HUDEP-2 (cell line): ENCODE data around the gene PTPN14.
"Not testable (repeated sequence)": the region's sequence is repeated elsewhere in the genome, so short reads cannot be mapped to it uniquely, and the experiment has no call there.

ENCODE experiments used
- DNase-seq, 76 experiments: peaks; one replicate each; lab custom pipeline; 2025; ENCODE audit not compliant: unreplicated experiment in 76 of 76; lab: John Stamatoyannopoulos, UW

The PTPN14 gene

DNA sequence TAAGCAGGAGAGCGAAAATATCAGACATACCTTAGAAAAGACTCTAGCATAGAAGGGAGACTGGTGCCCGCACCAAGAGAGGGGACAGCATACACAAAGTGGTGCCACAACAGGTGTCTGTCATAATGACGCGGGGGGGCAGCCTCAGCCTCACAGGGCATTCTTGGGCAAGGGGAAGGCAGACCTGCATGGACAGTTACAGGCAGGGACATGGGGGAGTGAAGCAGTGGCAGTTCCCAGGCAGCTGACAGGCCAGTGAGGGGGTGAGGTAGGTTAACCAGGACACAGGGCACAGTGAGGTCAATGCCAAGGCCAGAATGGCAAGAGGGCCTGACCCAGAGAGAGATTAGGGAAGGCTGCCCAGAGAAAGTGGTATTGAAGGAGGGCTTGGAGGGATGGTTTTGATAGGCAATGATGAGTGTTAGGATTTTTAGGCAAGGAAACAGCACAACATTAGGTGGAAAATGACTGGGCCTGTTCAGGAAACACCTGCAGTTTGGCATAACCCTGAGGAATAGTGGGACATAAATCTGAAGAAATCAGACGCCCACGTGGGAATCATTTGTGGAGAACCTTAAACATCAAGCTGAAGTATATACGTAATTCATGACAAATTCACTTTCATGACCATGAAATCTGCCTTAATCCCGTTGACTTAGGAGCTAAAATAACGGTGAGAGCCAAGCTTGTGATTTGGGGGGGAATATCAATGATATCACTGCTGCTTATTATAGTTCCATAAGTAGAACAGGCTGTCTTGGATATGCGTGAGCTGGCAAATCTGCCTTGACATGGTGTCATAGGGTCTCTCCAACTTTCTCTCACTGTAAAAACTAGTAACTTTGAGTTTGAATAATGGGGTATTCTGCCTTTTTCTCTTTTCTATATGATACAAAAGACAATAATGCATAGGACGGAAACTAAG, 8.9 kb downstream of the PTPN14 start:
- DNase-seq, result no peak

DNA sequence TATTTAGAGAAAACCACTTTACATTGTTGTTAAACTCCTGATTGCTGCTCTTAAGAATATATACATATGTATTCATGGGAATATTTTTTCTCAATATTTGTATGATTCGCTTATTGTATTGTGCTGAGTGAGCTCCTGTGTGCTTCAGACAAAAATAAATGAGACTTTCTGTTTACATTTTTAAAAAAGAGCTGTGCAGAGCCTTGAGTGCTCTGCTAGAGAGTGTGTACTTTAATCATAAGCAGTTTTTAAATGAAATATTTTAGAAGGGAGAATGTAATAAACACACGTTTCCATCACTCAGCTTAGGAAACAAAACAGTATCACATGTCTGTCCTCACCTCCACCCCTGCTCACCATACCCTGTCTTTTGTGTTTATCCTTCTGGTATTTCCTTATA, 9.7 kb downstream of the PTPN14 start:
- DNase-seq, result no peak

DNA sequence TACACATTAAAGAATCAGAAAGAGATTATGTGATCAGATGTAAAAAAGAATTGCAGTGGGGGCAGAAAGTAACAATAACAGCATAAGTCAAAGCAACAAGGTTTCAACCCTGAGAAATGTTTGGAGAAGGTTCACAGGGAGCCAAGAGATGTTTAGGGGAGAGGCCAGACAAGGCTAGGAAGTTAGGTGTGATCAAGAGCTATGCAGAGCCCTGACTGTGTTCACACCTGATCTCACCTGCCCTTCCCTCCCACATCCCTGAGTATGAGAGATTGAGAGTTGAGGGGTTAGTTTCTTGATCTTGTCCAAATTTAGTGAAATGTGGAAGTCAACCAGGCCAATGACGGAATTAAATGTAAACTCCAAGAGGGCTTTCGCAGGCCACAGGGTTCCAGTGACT, 10.2 kb downstream of the PTPN14 start:
- DNase-seq, result no peak

DNA sequence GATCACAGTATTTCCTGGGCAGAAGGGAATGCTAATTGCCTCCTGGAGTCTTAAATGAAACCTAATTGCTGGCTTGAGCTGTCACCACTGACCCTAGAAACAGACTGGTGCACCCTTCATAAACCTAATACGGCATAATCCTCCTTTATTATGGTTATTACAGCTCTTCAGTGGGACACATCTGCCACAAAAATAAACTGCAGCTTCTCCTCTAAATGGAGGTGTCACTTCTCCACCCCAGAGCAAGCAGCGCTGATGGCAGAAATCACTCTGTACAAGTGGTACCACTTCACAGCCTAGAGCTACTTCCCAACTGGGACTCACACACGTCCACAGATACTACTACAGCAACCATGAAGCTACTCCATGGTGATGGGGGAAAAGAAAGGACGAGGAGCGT, 11.1 kb downstream of the PTPN14 start:
- DNase-seq, result no peak

DNA sequence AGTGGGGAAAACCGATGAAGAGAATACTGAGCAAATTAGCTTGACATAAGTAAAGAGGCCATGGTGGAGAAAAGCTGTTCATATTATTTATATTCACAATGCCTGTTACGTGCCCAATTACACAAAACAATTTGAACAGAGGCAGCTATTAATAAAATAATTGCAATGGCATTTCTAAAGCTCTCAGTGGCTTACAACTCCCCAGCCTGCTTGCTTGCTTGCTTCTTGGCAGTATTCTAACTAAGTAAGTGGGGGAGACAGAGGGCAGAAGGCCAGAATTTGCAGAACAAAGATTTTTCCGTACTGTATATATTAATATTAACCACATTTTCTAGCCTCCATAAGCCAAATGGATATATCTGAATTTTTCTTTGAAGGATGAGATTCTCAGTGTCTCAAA, 12.9 kb downstream of the PTPN14 start:
- DNase-seq, result no peak

DNA sequence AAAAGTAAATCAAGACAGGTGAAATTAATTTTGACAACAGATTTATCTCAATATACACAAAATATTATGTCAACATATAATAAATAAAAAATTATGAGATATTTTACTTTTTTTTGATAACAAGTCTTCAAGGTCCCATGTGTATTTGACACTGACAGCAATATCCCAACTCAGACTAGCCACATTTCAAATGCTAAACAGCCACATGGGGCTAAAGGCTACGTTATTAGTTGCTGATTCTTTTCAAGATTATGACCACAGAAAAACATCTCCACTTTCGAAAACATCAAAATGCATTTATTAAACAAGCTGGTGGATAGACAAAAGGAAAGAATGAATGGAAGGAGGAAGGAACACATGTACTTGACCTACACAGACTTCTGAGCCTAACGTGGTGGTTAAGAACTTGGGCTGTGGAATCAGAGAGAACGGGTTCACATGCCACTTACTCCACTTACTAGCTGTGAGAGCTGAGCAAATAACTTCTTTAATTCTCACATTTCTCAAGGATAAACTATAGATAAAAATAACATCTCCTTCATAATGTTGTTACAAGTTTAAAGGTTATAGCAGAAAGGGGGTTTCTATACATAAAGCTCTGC, 13.4 kb downstream of the PTPN14 start:
- DNase-seq, result no peak

DNA sequence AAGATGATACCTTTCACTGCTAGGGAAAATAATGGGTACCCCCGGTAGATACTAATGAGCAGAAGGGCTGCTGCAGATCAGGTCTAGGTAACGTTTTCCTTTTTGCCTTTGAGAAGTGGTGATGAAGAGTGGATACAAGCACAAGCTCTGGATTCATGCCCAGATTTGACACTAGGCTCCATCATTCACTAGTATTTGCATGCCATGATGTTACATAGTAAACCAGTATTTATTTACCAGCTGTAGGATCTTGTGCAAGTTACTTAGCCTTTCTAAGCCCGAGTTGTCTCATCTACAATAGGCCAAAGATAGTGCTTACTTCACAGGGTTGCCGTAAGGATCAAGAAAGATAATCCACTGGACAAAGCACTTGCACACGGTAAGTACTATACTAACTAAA, 14.2 kb downstream of the PTPN14 start:
- DNase-seq, result no peak

DNA sequence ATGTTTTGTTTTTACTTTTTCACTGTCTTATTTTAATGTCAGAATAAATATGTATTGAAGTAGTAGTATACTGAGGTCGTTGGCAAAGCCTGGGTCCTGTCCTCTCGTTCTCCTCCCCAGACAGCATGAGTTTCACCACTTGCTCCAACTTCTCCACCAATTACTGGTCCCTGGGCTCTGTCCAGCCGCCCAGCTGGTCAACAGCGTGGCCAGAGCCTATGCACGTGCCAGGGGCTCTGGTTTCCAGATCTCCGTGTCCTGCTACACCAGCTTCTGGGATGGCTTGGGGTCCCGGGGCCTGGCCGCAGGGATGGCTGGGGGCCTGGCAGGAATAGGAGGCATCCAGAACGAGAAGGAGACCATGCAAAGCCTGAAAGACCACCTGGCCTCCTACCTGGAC, 19.3 kb downstream of the PTPN14 start:
- no peak for DNase-seq

DNA sequence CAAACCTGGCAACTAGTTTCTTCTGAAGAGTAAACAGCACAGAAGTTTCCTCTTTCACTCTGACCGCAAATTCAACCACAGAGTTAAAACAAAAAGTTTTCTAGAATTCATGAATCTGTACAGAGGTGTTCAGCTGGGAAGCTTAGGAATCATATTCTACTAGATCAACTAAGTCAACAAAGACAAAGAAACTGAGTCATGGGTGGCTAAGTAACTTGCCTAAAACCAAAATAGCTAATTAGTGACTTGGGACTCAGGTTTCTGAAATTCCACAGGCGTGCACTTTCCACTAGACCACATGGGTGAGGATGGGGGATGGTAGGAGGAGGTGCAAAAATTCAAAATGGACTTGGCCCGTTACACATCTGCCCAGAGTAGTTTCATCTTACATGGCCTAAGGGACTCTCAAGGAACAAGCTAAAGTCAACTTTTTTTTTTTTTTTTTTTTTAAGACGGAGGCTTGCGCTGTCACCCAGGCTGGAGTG, 25.8 kb downstream of the PTPN14 start:
- no peak for DNase-seq

DNA sequence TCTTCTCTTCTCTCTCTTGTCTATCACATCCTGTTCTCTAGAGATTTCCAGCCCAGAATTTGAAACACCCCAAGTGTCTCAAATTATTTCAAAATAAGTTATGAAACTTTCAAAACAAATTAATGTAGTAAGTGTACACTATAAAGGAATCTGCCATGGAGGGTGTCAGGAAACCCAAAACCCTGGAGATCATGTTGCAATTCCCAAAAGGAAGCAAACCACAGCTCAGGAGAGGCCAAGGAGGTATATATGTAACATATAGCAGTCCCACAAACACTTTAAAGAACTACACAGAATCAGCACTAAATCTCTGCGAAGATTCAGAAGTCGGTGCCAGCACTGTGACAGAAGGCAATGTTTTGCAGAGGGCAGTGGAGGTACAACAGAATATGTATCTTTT, 26.6 kb downstream of the PTPN14 start:
- DNase-seq, result no peak

DNA sequence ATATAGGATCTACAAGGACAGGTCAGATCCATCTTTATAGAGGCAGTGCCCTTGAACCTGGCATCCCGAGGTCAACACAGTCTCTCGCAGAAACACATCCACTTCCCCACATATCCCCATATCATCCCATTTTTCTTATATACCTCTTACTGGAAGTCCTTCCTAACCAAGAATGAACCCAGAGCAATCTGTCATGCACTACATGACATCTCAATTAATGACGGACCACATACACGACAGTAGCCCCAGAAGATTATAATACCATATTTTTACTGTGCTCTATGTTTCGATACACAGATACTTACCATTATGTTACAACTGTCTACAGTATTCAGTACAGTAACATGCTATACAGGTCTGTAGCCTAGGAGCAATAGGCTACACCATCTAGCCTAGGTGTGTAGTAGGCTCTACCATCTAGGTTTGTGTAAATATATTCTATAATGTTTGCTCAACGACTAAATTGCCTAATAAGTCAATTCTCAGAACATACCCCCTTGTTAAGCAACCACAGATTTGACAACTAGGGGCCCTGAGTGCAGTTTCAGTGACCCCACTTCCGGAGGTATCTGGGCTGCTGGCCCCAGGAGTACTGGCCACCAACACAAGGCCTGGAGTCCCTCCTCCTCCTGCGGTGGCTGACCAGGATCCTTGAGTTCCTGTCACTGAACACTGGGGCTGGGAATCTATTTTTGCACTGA, 28.1 kb downstream of the PTPN14 start:
- no peak for DNase-seq

DNA sequence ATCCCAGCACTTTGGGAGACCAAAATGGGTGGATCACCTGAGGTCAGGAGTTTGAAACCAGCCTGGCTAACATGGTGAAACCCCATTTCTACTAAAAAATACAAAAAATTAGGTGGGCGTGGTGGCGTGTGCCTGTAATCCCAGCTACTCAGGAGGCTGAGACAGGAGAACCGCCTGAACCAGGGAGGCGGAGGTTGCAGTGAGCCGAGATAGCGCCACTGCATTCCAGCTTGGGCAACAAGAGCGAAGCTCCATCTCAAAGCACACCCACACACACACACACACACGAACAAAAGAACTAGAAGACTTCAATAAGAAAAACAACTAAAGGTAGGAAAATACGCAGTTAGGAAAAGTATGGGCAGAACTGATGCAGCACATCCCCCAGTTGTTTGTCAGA, 29.9 kb downstream of the PTPN14 start:
- not testable (repeated sequence) for DNase-seq

DNA sequence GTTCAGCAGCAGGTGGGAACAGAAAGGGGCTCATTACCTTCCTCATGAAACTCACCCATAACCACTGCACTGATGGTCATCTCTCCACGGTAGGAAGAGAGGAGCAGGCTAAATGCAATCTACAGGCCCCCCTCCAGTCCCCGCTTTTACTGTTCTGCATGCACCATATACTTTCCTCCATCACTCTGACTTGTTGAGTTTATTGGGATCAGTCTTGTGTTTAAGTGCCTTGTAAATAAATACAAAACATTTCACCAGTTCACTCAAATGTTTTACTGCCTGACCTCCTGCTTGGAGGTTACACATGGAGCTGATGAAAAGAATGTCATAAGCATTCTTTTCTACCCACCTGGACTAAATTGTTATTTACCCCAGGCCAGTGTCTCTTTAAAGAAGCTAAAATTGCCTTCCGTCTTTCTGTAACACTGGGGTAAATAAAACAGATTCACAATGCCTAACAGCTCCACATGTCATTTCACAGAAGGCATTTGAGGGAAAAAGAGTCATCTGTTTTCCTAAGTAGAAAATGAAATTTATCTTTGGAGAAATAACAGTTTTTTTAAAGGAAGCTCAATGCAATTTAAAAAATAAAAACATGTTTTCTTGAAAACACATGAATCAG, 30.7 kb downstream of the PTPN14 start:
- DNase-seq, result no peak

DNA sequence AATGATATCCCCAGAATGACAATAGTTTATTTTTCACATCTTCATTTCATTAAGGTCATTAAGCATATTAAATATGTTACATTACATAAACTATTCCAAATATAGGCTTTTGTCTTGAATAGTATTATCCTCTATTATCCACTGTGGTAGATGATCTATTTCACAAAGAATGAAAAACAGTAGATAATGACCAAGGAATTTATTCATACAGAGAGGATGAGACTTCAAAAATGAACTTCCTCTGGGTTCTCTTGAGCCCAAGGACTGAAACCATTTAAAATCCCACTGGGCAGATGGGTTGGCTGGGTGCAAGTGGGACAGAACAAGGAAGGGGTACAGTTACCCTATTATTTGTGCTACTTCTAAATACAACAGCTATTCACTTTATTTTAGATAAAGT, 33.0 kb downstream of the PTPN14 start:
- no peak for DNase-seq

DNA sequence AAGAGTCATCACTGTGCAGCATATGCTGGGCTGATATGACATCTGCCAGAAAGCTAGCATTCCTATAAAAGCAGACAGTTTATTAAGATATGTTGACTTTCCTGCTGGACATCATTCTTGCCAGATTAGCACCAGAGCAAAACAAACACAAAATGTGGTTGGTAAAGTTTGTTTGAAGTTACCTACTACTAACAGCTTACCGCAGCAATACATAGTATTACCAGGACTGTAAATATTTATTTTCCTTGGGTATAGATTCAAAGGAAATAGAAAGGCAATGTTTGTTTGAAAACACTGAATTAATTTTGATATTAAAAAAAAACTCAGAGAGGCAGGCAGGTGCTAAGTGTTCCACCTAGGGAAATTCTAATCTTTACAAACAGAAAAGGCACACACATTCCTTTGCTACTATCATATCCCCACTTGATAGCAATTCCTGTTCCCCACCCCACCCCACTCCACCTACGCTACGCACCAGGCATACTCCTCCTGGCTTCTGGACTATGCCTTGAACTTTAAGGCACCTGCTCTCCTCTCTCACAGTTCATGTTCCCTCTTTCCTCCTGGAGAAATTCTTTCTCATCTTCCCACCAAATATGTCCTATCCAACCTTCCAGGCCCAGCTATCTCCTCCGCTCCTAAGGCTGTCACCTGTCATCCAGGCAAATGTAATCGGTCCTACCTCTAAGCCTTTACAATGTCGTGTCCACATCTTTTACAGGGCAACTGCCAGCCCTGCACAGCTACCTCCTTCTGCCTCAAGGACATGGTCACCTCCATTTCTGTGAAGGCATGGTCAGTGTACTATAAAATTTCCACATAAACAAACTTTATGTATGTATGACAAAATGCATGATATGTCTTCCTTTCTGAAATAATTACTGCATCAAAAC, 34.7 kb downstream of the PTPN14 start:
- DNase-seq, result no peak

DNA sequence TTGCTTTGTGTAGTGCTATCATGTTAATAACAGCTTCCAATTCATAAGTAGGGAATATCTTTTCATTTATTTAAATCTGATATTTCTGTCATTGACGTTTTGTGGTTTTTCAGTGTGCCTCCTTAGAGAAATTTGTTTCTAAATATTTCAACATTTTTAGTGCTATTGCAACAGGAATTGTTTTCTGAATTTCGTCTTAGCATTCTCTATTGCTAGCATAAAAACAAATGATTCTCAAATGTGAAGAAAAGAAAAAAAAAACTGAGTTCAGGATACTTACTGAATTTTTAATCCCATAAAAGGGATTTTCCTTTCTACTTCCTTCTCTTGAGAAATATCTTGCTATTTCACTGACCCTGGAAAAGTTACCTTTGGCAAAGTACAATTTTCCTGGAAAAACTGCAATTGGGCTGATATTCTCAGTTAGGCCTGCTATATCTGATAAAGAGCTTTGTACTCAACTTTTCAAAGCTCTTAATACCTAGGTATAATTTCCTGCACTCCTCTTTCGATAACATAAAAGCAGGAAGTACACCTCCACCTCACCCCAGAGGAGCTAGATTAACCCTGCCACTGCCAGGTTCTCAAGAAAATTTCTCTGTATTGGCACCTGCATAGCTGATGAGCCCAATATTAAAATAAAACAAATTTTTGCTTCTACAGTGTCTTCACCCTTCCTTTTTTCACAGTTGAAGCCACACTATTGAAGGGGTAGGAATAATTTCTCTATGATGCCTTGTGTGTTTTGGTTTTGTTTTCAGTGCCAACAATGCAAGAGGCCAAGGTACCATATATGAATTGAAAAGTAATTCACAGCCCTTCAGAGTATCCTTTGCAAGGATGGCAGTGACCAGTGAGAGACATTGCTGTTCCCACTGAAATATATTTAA, 35.6 kb downstream of the PTPN14 start:
- DNase-seq, result no peak

DNA sequence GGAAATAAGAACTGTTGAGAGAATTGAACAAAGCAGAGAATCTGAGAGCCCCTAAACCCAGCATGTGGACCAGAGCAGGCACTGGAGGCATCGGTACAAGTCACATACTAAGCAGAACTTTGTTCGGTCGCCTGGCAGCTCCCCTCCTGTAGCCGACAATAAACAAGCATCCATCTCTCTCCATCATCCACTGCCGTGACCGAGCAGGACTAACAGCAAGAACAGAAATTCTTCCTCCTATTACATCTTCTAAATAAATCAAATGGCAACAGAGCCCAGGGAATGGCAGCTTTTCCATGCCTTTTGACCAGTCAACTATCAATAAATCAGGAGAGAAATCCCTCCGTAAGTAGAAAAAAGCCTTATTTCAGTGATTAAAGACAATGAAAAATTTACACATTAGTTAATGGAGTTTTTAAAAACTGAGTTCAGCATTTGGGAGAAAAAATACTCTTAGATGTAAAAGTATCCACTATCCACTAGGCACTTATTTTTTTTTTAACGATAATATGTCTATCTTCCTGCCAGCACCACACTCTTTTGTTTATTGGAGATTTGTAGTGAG, 36.5 kb downstream of the PTPN14 start:
- DNase-seq, result no peak

DNA sequence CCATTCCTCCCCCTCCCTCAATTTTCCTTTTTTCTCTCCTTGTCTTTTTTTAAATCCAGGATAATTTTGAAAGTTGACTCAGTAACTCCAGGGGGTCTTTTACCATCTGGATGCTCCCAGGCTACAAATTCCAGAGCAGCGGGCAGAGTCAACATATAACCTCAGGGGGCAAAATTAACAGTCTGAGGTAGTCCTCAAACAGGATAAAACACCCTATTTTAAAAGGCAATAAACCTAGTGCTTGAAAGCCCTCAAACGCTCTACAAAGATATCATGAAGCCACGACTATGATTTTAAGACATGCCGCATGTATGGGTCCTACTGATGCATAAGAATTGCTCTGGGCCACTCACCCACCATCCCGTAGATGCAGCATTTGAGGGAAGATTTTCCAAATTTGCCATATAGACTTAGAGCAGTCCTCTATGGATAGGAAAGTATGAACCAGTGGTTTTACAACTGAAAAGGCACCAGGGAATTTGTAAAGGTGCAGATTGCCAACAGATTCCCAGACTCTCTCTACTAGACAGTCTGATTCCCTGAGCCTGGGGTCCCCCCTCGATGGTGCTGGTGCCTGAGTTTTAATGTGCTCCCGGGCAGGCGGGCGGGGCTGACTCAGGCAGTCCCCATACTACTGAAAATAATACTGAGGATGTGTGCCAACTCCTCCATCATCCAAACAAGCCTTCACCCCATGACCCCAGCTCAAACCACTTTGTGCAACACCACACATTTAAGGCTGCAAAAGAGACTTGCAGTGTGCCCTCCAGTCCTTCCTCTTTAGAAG, 37.2 kb downstream of the PTPN14 start:
- DNase-seq, result no peak
